Muscle of arm (tissue), 14 donors: ENCODE results near the gene HDAC9. TPM values are rescaled to one million over a fixed set of nuclear protein-coding genes. Genes with fewer than 3 reads are reported as not detected.
A peak's percentile ranks its signal among the peaks of the same experiment; 100 is the strongest.

ENCODE experiments used
- DNase-seq: peaks from one replicate; pipeline ENCODE4 v3.0.0-alpha.2; 2013
- long read RNA-seq, 11 donors: transcript quantifications; one replicate each; lab custom pipeline, GENCODE V29; 2026
- polyA plus RNA-seq, 12 donors: library from polyadenylated mRNA; unstranded; fragments of 120-200 nt; gene quantifications; one replicate each; pipeline ENCODE4 v1.2.1, GENCODE V29; 2013; ENCODE audit not compliant: insufficient read length in 12 of 12

Gene HDAC9
- polyA plus RNA-seq: 10 to 100 TPM in 11 of 12 donors, not detected in 1; 17.3 to 30.0 (median 20.0) TPM
- long read RNA-seq, donor 1: 0 reads
- long read RNA-seq, donor 2, full-length matches to known transcripts: 3 of 3 reads
- long read RNA-seq, donor 2, partial matches to known transcripts: 0 of 3 reads
- long read RNA-seq, donor 2, other reads (novel, unspliced or antisense): 0 of 3 reads
- long read RNA-seq, donor 3: 0 reads
- long read RNA-seq, donor 4: 0 reads
- long read RNA-seq, donor 5, partial matches to known transcripts: 32 of 78 reads
- long read RNA-seq, donor 5, other reads (novel, unspliced or antisense): 46 of 78 reads
- long read RNA-seq, donor 6: 0 reads
- long read RNA-seq, donor 7: 0 reads
- long read RNA-seq, donor 8, partial matches to known transcripts: 0 of 1 reads
- long read RNA-seq, donor 8, other reads (novel, unspliced or antisense): 0 of 1 reads
- long read RNA-seq, donor 9: 0 reads
- long read RNA-seq, donor 10: 0 reads
- long read RNA-seq, donor 11, full-length matches to known transcripts: 1 of 1 reads
- long read RNA-seq, donor 11, partial matches to known transcripts: 0 of 1 reads
- long read RNA-seq, donor 11, other reads (novel, unspliced or antisense): 0 of 1 reads

DNA sequence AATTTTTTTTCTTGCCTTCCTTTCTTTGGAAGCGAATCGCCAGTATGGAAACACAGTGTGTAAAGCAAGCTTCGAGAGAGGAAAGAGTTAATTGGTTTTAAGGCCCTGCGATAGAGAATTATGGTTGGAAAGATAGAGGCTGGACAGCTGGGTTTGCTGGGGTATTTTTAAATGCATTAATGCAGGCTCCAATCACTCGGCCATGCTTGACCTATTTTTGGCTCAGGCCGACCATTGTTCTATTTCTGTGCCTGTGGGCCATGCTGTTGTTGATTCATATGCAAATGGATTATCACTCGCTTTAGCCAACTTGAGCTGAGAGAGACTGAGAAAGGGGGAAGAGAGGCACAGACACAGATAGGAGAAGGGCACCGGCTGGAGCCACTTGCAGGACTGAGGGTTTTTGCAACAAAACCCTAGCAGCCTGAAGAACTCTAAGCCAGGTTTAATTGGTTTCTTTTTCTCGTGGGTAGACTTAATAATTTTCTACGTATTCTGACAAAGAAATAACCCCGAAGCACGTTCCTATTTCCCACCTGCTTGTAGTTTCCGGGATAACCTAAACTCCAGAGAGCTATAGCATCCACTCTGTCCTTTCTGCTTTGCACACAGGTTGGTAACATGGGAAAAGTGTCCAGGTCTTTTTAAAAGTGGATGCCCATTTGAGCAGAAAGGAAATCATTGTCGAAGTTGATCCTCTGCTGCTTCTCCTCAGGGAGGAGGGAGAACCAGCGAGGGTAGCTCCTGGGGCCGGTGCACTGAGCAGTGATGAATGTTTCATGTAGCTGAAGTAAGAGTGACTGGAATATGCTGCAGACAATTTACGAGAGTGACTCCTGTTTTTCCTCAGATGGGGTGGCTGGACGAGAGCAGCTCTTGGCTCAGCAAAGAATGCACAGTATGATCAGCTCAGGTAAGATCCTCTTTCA, at the start of gene HDAC9:
HDAC9 (plus strand) TSS at position 338 of the 929 bp plus-strand sequence; CDS start at position 892, 554 bp downstream.
- peak; percentile 55 for DNase-seq

GRCh38 chr7:18445916-18446520, 49.5 kb upstream of the HDAC9 start:
- no peak for DNase-seq

GRCh38 chr7:18450019-18450418, 45.5 kb upstream of the HDAC9 start:
- no peak for DNase-seq

- DNase-seq: no peak
Observed at GRCh38 chr7:18455606-18456005, 39.9 kb upstream of the HDAC9 start.

DNA sequence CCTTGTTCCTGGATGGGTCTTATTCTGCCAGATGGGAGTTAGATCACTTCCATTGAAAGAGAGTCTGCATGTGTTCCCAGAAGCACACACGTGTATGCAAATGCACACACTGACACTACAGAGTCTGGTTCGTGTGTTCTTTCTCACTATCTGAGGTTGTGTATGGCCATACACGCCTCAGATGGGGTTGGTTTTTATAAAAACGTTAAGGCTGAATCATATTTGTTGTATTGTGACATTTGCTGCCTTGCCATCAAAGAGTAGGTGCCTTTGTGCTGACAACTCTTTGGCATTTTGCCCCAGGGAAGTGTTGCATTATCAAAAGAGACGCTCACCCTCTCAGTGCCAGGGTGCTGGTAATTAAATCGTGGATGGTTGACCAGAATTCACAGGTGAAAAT, 37.7 kb upstream of the HDAC9 start:
- DNase-seq: no peak

- no peak for DNase-seq
Observed at GRCh38 chr7:18458830-18459229, 36.7 kb upstream of the HDAC9 start.

DNA sequence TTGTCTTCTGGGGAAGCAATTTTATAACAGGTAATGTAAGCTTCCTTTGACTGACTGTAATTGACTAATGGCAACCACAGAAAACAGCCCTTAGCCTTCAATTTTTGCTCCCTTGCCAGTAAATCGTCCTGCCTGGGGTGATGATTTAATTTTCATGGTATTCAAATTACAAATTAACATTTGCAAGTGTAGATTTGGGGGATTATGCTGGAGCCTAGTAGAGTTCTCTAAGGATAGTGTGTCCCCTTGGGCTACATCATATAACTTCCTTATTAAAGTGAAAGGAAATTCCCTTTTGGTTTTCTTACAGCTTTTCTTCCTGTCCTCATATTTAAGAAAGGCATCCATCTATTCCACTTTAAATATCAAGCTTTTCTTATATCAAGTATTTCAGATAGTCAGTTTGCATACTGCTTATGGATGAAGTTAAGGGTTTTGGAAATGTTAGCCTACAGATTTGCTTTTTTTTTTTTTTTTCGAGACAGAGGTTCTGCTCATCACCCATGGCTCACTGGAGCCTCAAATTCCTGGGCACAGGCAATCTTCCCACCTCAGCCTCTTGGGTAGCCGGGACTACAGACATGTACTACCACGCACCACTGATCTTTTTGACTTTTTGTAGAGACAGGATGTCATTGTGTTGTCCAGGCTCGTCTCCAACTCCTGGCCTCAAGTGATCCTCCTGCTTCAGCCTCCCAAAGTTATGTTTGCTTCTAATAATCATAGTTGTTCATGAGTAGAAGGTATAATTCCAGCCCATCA, 35.9 kb upstream of the HDAC9 start:
- no peak for DNase-seq

GRCh38 chr7:18461785-18462467, 33.6 kb upstream of the HDAC9 start:
- DNase-seq: no peak

DNA sequence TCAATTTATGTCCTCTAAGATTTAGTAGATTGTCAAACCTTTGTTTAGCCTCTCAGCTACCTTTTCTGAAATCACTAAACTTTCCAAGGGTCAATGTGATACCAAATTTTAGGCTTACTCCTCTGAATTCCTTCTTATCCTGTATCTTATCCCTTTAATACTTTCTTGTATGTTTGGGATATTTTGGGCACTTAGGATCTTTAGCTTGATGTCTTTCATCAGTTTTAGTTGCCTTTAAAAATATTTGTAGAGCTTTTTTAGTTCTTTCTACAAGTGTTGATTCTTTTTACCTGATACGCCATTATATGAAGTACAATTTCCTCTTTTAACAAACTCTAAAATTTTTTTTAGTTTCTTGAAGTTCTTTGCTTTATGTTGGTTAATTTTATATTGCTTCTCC, 30.7 kb upstream of the HDAC9 start:
- no peak for DNase-seq

DNA sequence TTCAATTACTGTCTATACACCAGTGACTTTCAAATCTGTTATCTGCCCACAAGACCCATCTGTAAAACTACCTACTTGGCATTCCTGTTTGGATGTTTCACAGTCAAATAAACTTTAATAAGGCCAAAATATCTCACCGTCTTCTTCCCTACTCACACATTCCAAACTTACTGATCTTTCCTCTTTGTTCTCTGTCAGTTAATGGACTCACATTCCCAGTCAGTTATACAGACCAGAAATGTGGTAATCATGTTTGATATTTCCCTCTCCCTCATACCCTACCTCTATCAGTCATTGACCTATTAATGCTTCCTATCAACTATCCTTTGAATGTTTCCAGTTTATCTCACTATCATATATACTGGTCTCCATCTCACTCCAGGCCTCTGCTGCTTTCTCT, 28.5 kb upstream of the HDAC9 start:
- no peak for DNase-seq

- no peak for DNase-seq
Observed at GRCh38 chr7:18468795-18469194, 26.8 kb upstream of the HDAC9 start.

GRCh38 chr7:18469316-18469715, 26.2 kb upstream of the HDAC9 start:
- DNase-seq: no peak

DNA sequence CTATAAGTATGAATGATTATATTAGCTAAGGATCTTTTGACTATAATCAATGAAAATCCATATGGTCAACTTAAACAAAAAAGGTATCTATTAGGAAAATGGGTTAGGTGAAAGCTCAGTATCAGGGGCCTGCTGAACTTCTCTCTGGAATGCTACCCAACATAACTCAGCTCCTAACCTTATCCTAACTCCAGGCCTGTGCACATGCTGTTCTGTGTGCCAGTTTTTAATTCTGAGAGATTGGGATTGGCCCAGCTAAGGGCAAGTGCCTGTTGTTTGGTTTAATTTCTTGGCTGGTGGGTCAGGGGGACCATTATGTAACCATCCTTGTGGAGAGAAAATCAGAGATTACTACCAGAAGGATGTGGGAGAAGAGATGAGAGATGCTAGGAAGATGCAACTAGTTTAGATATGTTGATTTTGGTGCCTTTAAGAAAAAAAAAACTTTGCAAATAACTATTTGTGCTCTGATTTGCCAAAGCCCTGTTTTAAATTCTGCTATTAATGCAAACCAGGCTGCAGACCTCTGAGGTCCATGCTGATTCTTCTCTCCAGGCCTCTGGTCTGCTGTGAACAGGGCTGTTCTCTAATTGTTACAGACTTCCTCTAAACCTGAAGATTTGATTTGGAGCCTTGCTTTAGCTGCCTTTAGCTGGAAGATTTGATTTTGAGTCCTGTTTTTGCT, 23.9 kb upstream of the HDAC9 start:
- DNase-seq: no peak

- DNase-seq: no peak
Observed at GRCh38 chr7:18472161-18472483, 23.4 kb upstream of the HDAC9 start.

- no peak for DNase-seq
Observed at GRCh38 chr7:18473119-18473518, 22.4 kb upstream of the HDAC9 start.

DNA sequence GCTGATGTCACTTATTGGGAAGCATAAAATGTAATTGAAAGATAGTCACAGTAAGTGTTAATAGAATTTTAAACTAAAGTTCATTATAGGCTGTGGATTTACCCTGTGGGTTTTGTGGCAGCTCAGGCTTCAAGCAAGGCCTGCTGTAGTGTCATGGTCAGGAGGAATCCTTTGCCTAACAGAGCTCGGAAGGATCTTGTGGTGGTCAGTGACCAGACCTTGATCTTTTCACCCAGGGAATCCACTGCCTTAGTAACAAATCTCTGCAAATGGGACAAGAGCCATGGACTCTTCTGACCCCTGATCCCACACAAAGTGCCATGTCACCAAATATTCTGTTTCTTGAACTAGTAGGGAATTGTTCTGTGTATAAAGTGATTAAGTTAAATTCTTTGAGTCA, 20.6 kb upstream of the HDAC9 start:
- DNase-seq: no peak

- DNase-seq: no peak
Observed at GRCh38 chr7:18475488-18475887, 20.1 kb upstream of the HDAC9 start.

- no peak for DNase-seq
Observed at GRCh38 chr7:18481776-18482175, 13.8 kb upstream of the HDAC9 start.

DNA sequence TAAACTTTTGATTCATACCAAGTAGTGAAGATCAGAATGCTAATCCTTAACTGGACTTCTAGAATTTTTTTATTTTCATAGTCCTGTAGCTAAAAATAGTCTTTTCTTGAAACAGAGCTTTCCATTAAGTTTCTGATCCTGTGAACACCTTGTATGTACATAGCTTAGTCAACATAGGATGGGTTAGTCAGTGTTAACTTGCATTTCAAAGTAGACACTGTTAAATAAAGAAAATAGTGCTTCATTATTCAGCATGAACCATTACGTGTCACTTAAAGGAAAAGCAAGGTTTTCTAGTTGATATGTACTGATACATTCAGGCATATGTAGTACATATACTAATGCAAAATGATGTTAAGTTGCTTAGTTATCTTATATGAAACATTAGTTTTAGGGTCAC, 7.5 kb upstream of the HDAC9 start:
- no peak for DNase-seq

DNA sequence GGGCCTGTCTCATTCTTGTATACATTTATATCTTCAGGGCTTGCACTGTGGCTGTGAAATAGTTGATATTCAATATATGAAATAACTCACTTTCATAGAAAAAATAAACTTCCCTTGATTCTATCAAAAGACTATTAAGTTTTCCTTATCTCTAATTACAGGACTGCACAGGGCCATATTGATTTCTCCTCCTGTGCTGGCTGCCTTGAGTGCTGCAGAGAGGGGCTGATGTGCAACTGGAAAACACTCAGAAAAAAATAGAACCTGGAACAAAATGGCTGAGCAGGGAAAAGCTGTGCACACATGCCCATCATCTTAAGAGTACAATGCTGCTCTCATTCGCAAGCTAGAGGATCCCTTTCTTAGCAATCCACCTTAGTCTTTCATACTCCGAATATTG, 5.9 kb upstream of the HDAC9 start:
- no peak for DNase-seq
